ENCODE measurements around the gene ALKBH4. TPM values are rescaled to one million over a fixed set of nuclear protein-coding genes. Genes with fewer than 3 reads are reported as not detected.

The ALKBH4 gene
- total and polyA plus RNA-seq, 2 of the 8 experiments (the other 6 are each of a cell fraction or from before 2014, with no cell fraction given), result 10.2 to 16.6 TPM

DNA sequence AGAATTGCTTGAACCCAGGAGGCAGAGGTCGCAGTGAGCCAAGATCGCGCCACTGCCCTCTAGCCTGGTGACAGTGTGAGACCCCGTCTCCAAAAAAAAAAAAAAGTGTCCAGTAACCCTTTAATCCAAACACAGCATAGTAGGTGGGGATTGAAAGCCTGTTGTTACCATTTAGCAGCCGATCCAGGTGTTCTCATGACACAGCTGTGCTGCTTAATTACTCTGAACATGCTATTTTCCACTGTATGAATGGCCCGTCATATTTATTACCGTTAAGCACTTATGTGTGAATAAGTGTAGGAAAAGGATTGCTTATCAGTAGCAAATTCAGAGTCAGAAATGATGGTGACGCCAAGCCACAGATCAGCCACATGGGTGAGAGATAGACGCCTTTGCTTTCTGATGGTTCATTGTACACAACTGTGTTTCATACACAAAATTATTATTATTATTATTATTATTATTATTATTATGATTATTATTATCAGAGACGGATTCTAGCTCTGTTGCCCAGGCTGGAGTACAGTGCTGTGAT lies 42.9 kb downstream of the ALKBH4 start (continued):
- no peak for TF ChIP-seq EZH2 (IDR thresholded peaks at IDR 0.05; ENCODE audit: low read depth, low read length, severe bottlenecking)
- no peak for TF ChIP-seq MAX (IDR thresholded peaks at IDR 0.05)
- TF ChIP-seq SIN3A (conservative IDR thresholded peaks at IDR 0.05 in 1 of 2, IDR thresholded peaks at IDR 0.05 in 1 of 2; ENCODE audit: low read depth in 1 of 2, low read length in 2 of 2), result no peak
- no peak for TF ChIP-seq TCF12 (IDR thresholded peaks at IDR 0.05; ENCODE audit: low read depth, low read length)
- TF ChIP-seq RAD21 (IDR thresholded peaks at IDR 0.05 in 1 of 2, conservative IDR thresholded peaks at IDR 0.05 in 1 of 2; ENCODE audit: low read depth in 2 of 2, low read length in 2 of 2), result no peak
